ENCODE results near the gene DNAJB14.

DNAJB14 gene

GRCh38 chr4:99938243-99938753 is 8.1 kb downstream of the DNAJB14 start:
- 100% methylated on average over 1 of the region's 3 CpGs for WGBS (ENCODE audit: extremely low coverage, insufficient coverage, low lambda C conversion rate)
- Histone ChIP-seq H3K9ac (ENCODE audit: low read length) (no peak overlapping the region), H2BK5ac (ENCODE audit: low read length) (no peak overlapping the region), H2BK120ac (ENCODE audit: low read depth, low read length) (no peak overlapping the region), H3K18ac (ENCODE audit: low read length) (no peak overlapping the region), H3K23ac (ENCODE audit: low read length) (no peak overlapping the region), H3K4me3 (ENCODE audit: low read length) (no peak overlapping the region), H2BK15ac (replicated peaks; ENCODE audit: low read depth) (no peak overlapping the region), H3K27me3 (ENCODE audit: insufficient read depth, low read length, poor library complexity) (no peaks in the 10 kb centered on the region), H3K79me1 (ENCODE audit: low read length) (peaks cover 6% of the 10 kb centered on the region), H3K56ac (ENCODE audit: low read length) (no peak overlapping the region), H3K4ac (ENCODE audit: low read depth, low read length) (no peak overlapping the region), H3K36me3 (ENCODE audit: control insufficient read depth, insufficient read depth, low read length) (no peaks in the 10 kb centered on the region), H3K4me2 (ENCODE audit: low read length) (no peak overlapping the region), H4K8ac (ENCODE audit: low read depth, low read length) (no peak overlapping the region), H2AK5ac (ENCODE audit: low read length) (no peak overlapping the region), H3K27ac (ENCODE audit: low read depth, low read length) (no peak overlapping the region), H3K79me2 (ENCODE audit: control insufficient read depth, insufficient read depth, low read length) (peaks cover 16% of the 10 kb centered on the region), H3K4me1 (ENCODE audit: control insufficient read depth, low read depth, low read length) (no peaks in the 10 kb centered on the region), H4K5ac (ENCODE audit: low read length) (no peak overlapping the region)
- no peak for DNase-seq

DNA sequence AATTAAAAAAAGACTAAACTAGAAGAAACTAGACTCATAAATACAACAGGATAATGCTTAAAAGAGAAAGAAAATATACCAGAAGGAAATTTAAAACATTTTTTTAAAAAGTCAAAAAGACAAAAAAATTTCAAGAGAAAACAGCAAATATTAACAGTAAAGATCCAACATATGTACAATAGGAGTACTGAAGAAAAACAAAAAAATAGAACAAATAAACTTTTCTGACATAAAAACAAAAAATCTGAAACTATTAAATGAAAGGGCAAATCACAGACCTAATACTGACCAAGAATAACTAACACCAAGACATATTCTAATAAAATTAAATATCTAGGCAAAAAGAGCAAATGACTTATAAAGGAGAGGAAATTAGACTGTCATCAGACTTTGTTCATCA is 11.5 kb downstream of the DNAJB14 start:
- Histone ChIP-seq H2BK120ac (ENCODE audit: low read depth, low read length) (no peak overlapping the region), H3K27ac (ENCODE audit: low read depth, low read length) (no peak overlapping the region), H2AK5ac (ENCODE audit: low read length) (no peak overlapping the region), H2BK5ac (ENCODE audit: low read length) (no peak overlapping the region), H3K4me2 (ENCODE audit: low read length) (no peak overlapping the region), H3K4ac (ENCODE audit: low read depth, low read length) (no peak overlapping the region), H3K27me3 (ENCODE audit: insufficient read depth, low read length, poor library complexity) (no peaks in the 10 kb centered on the region), H3K4me1 (ENCODE audit: control insufficient read depth, low read depth, low read length) (no peaks in the 10 kb centered on the region), H3K79me1 (ENCODE audit: low read length) (peaks cover 6% of the 10 kb centered on the region), H3K23ac (ENCODE audit: low read length) (no peak overlapping the region), H3K79me2 (ENCODE audit: control insufficient read depth, insufficient read depth, low read length) (peaks cover 14% of the 10 kb centered on the region), H3K4me3 (ENCODE audit: low read length) (no peak overlapping the region), H4K8ac (ENCODE audit: low read depth, low read length) (no peak overlapping the region), H3K18ac (ENCODE audit: low read length) (no peak overlapping the region), H3K36me3 (ENCODE audit: control insufficient read depth, insufficient read depth, low read length) (no peaks in the 10 kb centered on the region), H3K56ac (ENCODE audit: low read length) (no peak overlapping the region), H2BK15ac (replicated peaks; ENCODE audit: low read depth) (no peak overlapping the region), H4K5ac (ENCODE audit: low read length) (no peak overlapping the region), H3K9ac (ENCODE audit: low read length) (no peak overlapping the region)
- no peak for DNase-seq

- H3K4me3 ChIP-seq (ENCODE audit: low read length): no peak overlapping the region
- H2BK15ac ChIP-seq (replicated peaks; ENCODE audit: low read depth): no peak overlapping the region
- H4K8ac ChIP-seq (ENCODE audit: low read depth, low read length): no peak overlapping the region
- no peak for DNase-seq
- no peaks in the 10 kb centered on the region for H3K36me3 ChIP-seq (ENCODE audit: control insufficient read depth, insufficient read depth, low read length)
- no peak overlapping the region for H2AK5ac ChIP-seq (ENCODE audit: low read length)
- H3K79me1 ChIP-seq (ENCODE audit: low read length): peaks cover 2% of the 10 kb centered on the region
- H3K27ac ChIP-seq (ENCODE audit: low read depth, low read length): no peak overlapping the region
- no peak overlapping the region for H3K4ac ChIP-seq (ENCODE audit: low read depth, low read length)
- no peaks in the 10 kb centered on the region for H3K27me3 ChIP-seq (ENCODE audit: insufficient read depth, low read length, poor library complexity)
- no peak overlapping the region for H3K4me2 ChIP-seq (ENCODE audit: low read length)
- WGBS (ENCODE audit: extremely low coverage, insufficient coverage, low lambda C conversion rate): 100% methylated on average over 1 of the region's 2 CpGs
- no peak overlapping the region for H2BK120ac ChIP-seq (ENCODE audit: low read depth, low read length)
- peaks cover 1% of the 10 kb centered on the region for H3K79me2 ChIP-seq (ENCODE audit: control insufficient read depth, insufficient read depth, low read length)
- no peak overlapping the region for H4K5ac ChIP-seq (ENCODE audit: low read length)
- no peak overlapping the region for H3K9ac ChIP-seq (ENCODE audit: low read length)
- no peak overlapping the region for H3K18ac ChIP-seq (ENCODE audit: low read length)
- no peak overlapping the region for H2BK5ac ChIP-seq (ENCODE audit: low read length)
- no peak overlapping the region for H3K56ac ChIP-seq (ENCODE audit: low read length)
- no peaks in the 10 kb centered on the region for H3K4me1 ChIP-seq (ENCODE audit: control insufficient read depth, low read depth, low read length)
- H3K23ac ChIP-seq (ENCODE audit: low read length): no peak overlapping the region
These were observed 18.9 kb downstream of the DNAJB14 start for GRCh38 chr4:99927566-99927965.

DNA sequence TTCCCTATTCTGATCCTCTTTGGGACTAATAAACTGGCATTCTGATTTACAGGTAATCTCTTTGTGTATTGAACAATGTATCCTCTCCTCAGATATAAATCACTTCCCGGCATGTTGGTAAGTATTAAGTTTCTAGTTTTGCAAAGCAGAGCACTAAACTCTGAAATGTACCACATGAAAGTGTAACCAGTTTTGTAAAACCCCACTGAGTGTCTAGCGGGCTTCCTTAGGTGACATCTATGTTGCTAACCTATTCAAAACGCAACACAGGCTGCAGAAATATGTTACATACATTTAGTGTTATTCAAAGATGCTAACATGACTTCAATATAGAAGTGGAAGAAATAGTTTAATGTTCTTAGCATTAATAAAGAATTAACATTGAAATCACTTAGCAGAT is 25.2 kb downstream of the DNAJB14 start:
- H3K9ac ChIP-seq (ENCODE audit: low read length): no peak overlapping the region
- no peak overlapping the region for H2BK120ac ChIP-seq (ENCODE audit: low read depth, low read length)
- H2AK5ac ChIP-seq (ENCODE audit: low read length): no peak overlapping the region
- no peak overlapping the region for H3K56ac ChIP-seq (ENCODE audit: low read length)
- H3K79me1 ChIP-seq (ENCODE audit: low read length): no peaks in the 10 kb centered on the region
- H4K5ac ChIP-seq (ENCODE audit: low read length): no peak overlapping the region
- H4K8ac ChIP-seq (ENCODE audit: low read depth, low read length): no peak overlapping the region
- no peak overlapping the region for H3K23ac ChIP-seq (ENCODE audit: low read length)
- no peak for DNase-seq
- no peaks in the 10 kb centered on the region for H3K27me3 ChIP-seq (ENCODE audit: insufficient read depth, low read length, poor library complexity)
- no peak overlapping the region for H3K18ac ChIP-seq (ENCODE audit: low read length)
- H2BK5ac ChIP-seq (ENCODE audit: low read length): no peak overlapping the region
- H3K36me3 ChIP-seq (ENCODE audit: control insufficient read depth, insufficient read depth, low read length): no peaks in the 10 kb centered on the region
- H3K4ac ChIP-seq (ENCODE audit: low read depth, low read length): no peak overlapping the region
- no peak overlapping the region for H3K4me3 ChIP-seq (ENCODE audit: low read length)
- no CpG with 5 or more reads among the region's 3 CpGs for WGBS (ENCODE audit: extremely low coverage, insufficient coverage, low lambda C conversion rate)
- no peak overlapping the region for H3K27ac ChIP-seq (ENCODE audit: low read depth, low read length)
- no peaks in the 10 kb centered on the region for H3K79me2 ChIP-seq (ENCODE audit: control insufficient read depth, insufficient read depth, low read length)
- H2BK15ac ChIP-seq (replicated peaks; ENCODE audit: low read depth): no peak overlapping the region
- no peaks in the 10 kb centered on the region for H3K4me1 ChIP-seq (ENCODE audit: control insufficient read depth, low read depth, low read length)
- H3K4me2 ChIP-seq (ENCODE audit: low read length): no peak overlapping the region

GRCh38 chr4:99918656-99919055 is 27.8 kb downstream of the DNAJB14 start:
- Histone ChIP-seq H3K27me3 (ENCODE audit: insufficient read depth, low read length, poor library complexity) (no peaks in the 10 kb centered on the region), H3K4ac (ENCODE audit: low read depth, low read length) (no peak overlapping the region), H2AK5ac (ENCODE audit: low read length) (no peak overlapping the region), H3K4me3 (ENCODE audit: low read length) (no peak overlapping the region), H2BK15ac (replicated peaks; ENCODE audit: low read depth) (no peak overlapping the region), H3K23ac (ENCODE audit: low read length) (no peak overlapping the region), H3K79me1 (ENCODE audit: low read length) (peaks cover 2% of the 10 kb centered on the region), H4K8ac (ENCODE audit: low read depth, low read length) (no peak overlapping the region), H2BK120ac (ENCODE audit: low read depth, low read length) (no peak overlapping the region), H3K36me3 (ENCODE audit: control insufficient read depth, insufficient read depth, low read length) (no peaks in the 10 kb centered on the region), H3K4me2 (ENCODE audit: low read length) (no peak overlapping the region), H2BK5ac (ENCODE audit: low read length) (no peak overlapping the region), H3K27ac (ENCODE audit: low read depth, low read length) (no peak overlapping the region), H3K4me1 (ENCODE audit: control insufficient read depth, low read depth, low read length) (no peaks in the 10 kb centered on the region), H3K79me2 (ENCODE audit: control insufficient read depth, insufficient read depth, low read length) (no peaks in the 10 kb centered on the region), H4K5ac (ENCODE audit: low read length) (no peak overlapping the region), H3K56ac (ENCODE audit: low read length) (no peak overlapping the region), H3K18ac (ENCODE audit: low read length) (no peak overlapping the region), H3K9ac (ENCODE audit: low read length) (no peak overlapping the region)
- WGBS (ENCODE audit: extremely low coverage, insufficient coverage, low lambda C conversion rate): no CpG with 5 or more reads among the region's 2 CpGs
- DNase-seq: no peak

- no peak overlapping the region for H2BK15ac ChIP-seq (replicated peaks; ENCODE audit: low read depth)
- peaks cover 2% of the 10 kb centered on the region for H3K79me1 ChIP-seq (ENCODE audit: low read length)
- no peaks in the 10 kb centered on the region for H3K36me3 ChIP-seq (ENCODE audit: control insufficient read depth, insufficient read depth, low read length)
- no CpG with 5 or more reads among the region's 3 CpGs for WGBS (ENCODE audit: extremely low coverage, insufficient coverage, low lambda C conversion rate)
- no peak overlapping the region for H3K23ac ChIP-seq (ENCODE audit: low read length)
- no peaks in the 10 kb centered on the region for H3K79me2 ChIP-seq (ENCODE audit: control insufficient read depth, insufficient read depth, low read length)
- H3K18ac ChIP-seq (ENCODE audit: low read length): no peak overlapping the region
- no peak overlapping the region for H3K4me2 ChIP-seq (ENCODE audit: low read length)
- H4K5ac ChIP-seq (ENCODE audit: low read length): no peak overlapping the region
- no peak overlapping the region for H3K9ac ChIP-seq (ENCODE audit: low read length)
- DNase-seq: no peak
- no peak overlapping the region for H3K56ac ChIP-seq (ENCODE audit: low read length)
- H4K8ac ChIP-seq (ENCODE audit: low read depth, low read length): no peak overlapping the region
- no peaks in the 10 kb centered on the region for H3K27me3 ChIP-seq (ENCODE audit: insufficient read depth, low read length, poor library complexity)
- H3K27ac ChIP-seq (ENCODE audit: low read depth, low read length): no peak overlapping the region
- H3K4me1 ChIP-seq (ENCODE audit: control insufficient read depth, low read depth, low read length): no peaks in the 10 kb centered on the region
- H2BK120ac ChIP-seq (ENCODE audit: low read depth, low read length): no peak overlapping the region
- no peak overlapping the region for H2BK5ac ChIP-seq (ENCODE audit: low read length)
- H3K4me3 ChIP-seq (ENCODE audit: low read length): no peak overlapping the region
- H3K4ac ChIP-seq (ENCODE audit: low read depth, low read length): no peak overlapping the region
- H2AK5ac ChIP-seq (ENCODE audit: low read length): no peak overlapping the region
These were observed 28.8 kb downstream of the DNAJB14 start for GRCh38 chr4:99917575-99917974.

Data from mesendoderm (in vitro differentiated cells).